Osteoblast (primary cell): Measurements from ENCODE around the gene EFS. TPM values are rescaled to one million over a fixed set of nuclear protein-coding genes. Genes with fewer than 3 reads are reported as not detected.
A peak's percentile ranks its signal among the peaks of the same experiment; 100 is the strongest.

Experiments
- DNase-seq: peaks from one replicate; pipeline ENCODE4 v3.0.0; 2011; ENCODE audit warnings: low spot score, mixed read lengths; ENCODE audit not compliant: insufficient read length; ENCODE audit errors: missing footprints
- H2AFZ ChIP-seq: 2 replicates; pipeline ENCODE4 v1.6.0; 2011; ENCODE audit warnings: mild to moderate bottlenecking, low read length
- H3K27ac ChIP-seq: 2 replicates; pipeline ENCODE4 v1.5.1; 2011; ENCODE audit warnings: mild to moderate bottlenecking, low read depth, low read length, moderate library complexity
- H3K27me3 ChIP-seq: 2 replicates; pipeline ENCODE4 v1.6.0; 2012; ENCODE audit warnings: mild to moderate bottlenecking, control low read depth, inconsistent platforms, low read length, moderate library complexity; ENCODE audit not compliant: insufficient read depth
- H3K36me3 ChIP-seq: 2 replicates; pipeline ENCODE4 v1.5.1; 2011; ENCODE audit warnings: mild to moderate bottlenecking, low read length, control low read depth, moderate library complexity; ENCODE audit not compliant: insufficient read depth
- H3K4me1 ChIP-seq: 2 replicates; pipeline ENCODE4 v1.5.1; 2011; ENCODE audit warnings: mild to moderate bottlenecking, low read length, control low read depth, moderate library complexity; ENCODE audit not compliant: insufficient read depth
- H3K4me2 ChIP-seq: 2 replicates; pipeline ENCODE4 v1.6.0; 2011; ENCODE audit warnings: mild to moderate bottlenecking, low read length; ENCODE audit not compliant: insufficient read depth
- H3K4me3 ChIP-seq: fragments of 200-600 bp; sonication (generic); 3 replicates; pipeline ENCODE4 v1.5.1; 2012; ENCODE audit warnings: mild to moderate bottlenecking, low read length, inconsistent platforms; ENCODE audit not compliant: insufficient read depth
- H3K79me2 ChIP-seq: 2 replicates; pipeline ENCODE4 v1.6.0; 2012; ENCODE audit warnings: mild to moderate bottlenecking, low read length, control low read depth, inconsistent platforms; ENCODE audit not compliant: insufficient read depth
- H3K9me3 ChIP-seq: 2 replicates; pipeline ENCODE4 v1.5.1; 2011; ENCODE audit warnings: low read depth, low read length, control low read depth
- H4K20me1 ChIP-seq: 2 replicates; pipeline ENCODE4 v1.6.0; 2012; ENCODE audit warnings: mild to moderate bottlenecking, low read length, control low read depth; ENCODE audit not compliant: insufficient read depth
- small RNA-seq: library from RNA; depleted of rRNA; stranded (forward); fragments of <200 nt; gene quantifications from one replicate; pipeline ENCODE3, GENCODE V24; 2012
- total RNA-seq: library from RNA; depleted of rRNA; stranded (reverse); fragments of >200 nt; gene quantifications from 2 replicates; pipeline ENCODE4 v1.2.3, GENCODE V29; 2012
- TF ChIP-seq, protein P1 (sequence below): IDR thresholded peaks from 2 replicates; pipeline ENCODE4 v1.5.1; 2011; ENCODE audit warnings: mild to moderate bottlenecking, low read depth, low read length, moderate library complexity; ENCODE audit errors: extremely low read depth

The EFS gene
- total RNA-seq, 1 donor = 9.8 TPM

GRCh38 chr14:23307146-23307530, 57.8 kb downstream of the EFS start:
- Histone ChIP-seq H3K4me3 (peak overlapping the region; percentile 81), H2AFZ (peak overlapping the region; percentile 95), H3K9me3 (no peaks in the 10 kb centered on the region), H4K20me1 (peaks cover 38% of the 10 kb centered on the region), H3K4me1 (peaks cover 44% of the 10 kb centered on the region), H3K79me2 (peaks cover 54% of the 10 kb centered on the region), H3K27me3 (no peaks in the 10 kb centered on the region), H3K36me3 (peaks cover 32% of the 10 kb centered on the region), H3K4me2 (peak overlapping the region; percentile 82), H3K27ac (peak overlapping the region; percentile 89)
- DNase-seq = peak; percentile 83
- TF ChIP-seq, protein P1, sequence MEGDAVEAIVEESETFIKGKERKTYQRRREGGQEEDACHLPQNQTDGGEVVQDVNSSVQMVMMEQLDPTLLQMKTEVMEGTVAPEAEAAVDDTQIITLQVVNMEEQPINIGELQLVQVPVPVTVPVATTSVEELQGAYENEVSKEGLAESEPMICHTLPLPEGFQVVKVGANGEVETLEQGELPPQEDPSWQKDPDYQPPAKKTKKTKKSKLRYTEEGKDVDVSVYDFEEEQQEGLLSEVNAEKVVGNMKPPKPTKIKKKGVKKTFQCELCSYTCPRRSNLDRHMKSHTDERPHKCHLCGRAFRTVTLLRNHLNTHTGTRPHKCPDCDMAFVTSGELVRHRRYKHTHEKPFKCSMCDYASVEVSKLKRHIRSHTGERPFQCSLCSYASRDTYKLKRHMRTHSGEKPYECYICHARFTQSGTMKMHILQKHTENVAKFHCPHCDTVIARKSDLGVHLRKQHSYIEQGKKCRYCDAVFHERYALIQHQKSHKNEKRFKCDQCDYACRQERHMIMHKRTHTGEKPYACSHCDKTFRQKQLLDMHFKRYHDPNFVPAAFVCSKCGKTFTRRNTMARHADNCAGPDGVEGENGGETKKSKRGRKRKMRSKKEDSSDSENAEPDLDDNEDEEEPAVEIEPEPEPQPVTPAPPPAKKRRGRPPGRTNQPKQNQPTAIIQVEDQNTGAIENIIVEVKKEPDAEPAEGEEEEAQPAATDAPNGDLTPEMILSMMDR = no peak

DNA sequence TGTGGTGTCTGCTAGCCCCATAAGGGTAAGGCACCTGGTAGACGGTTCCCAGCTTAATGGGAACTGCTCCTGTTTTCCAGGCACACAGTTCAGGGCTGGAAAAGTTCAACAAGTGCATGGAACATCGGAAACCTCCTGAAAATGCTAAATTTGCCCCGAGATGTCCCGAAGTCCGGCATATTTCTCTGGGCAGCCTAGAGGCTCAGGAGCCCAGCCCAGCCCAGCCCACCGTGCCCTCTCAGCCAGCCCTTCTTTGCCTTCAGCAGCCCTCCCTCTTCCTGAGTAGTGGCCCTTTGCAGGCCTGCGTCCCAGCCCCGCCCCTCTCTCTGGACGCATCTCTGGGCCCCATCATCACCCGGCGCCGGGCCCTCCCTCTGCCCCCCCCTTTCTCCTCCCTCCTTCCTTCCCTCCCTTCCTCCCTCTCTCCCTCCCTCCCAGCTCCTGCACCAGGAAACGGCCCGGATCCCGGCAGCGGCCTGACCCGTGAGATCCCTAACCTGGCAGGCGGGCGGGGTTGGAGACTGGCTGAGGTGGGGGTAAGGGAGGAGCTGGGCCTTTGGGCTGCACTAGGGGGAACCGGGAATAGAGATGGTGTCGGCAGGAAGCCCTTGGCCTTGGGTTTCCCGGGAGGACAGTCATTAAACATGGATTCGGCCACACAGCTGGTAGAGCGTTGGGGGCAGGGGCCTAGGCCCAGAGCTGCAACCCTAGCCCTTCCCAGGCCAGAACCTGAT, 58.4 kb downstream of the EFS start, which contains the start of gene BCL2L2:
TSS of gene BCL2L2 (plus strand) at position 422 of the 734 bp plus-strand sequence. CDS start 935 bp downstream, outside the sequence.
- H3K79me2 ChIP-seq = peaks cover 49% of the 10 kb centered on the region
- TF ChIP-seq, protein P1 = no peak

More for the DNA sequence above, 58.4 kb downstream of the EFS start, which contains the start of gene BCL2L2:
- Histone ChIP-seq H3K4me1 (peaks cover 47% of the 10 kb centered on the region), H3K27ac (peak within 1 kb of the TSS; percentile 89), H4K20me1 (peaks cover 38% of the 10 kb centered on the region), H2AFZ (peak within 1 kb of the TSS; percentile 95), H3K36me3 (peaks cover 31% of the 10 kb centered on the region), H3K9me3 (no peaks in the 10 kb centered on the region), H3K4me3 (peak within 1 kb of the TSS; percentile 81), H3K27me3 (no peaks in the 10 kb centered on the region), H3K4me2 (peak within 1 kb of the TSS; percentile 82)
- DNase-seq = peak; percentile 95

Small RNA genes within 50 kb of the gene (small RNA-seq; reads per million reads assigned to genes)
- not detected for gene MIR208A

Other genes with a start within 250 kb of the EFS start
- not detected in 2 replicates for gene CEBPE, start 245.9 kb downstream of the EFS start, total RNA-seq
- gene SLC7A8, start 181.5 kb downstream of the EFS start, total RNA-seq = 4.3 and 10.9 TPM in 2 replicates
- not detected in 2 replicates for gene RNF212B, start 127.2 kb downstream of the EFS start, total RNA-seq
- 5.4 and 8.0 TPM in 2 replicates for gene HOMEZ, start 79.0 kb downstream of the EFS start, total RNA-seq
- 7.6 and 9.1 TPM in 2 replicates for gene PPP1R3E, start 62.3 kb downstream of the EFS start, total RNA-seq
- 19.5 and 21.2 TPM in 2 replicates for gene BCL2L2, start 58.3 kb downstream of the EFS start, total RNA-seq
- 42.3 and 51.9 TPM in 2 replicates for gene PABPN1, start 43.7 kb downstream of the EFS start, total RNA-seq
- 18.1 and 19.7 TPM in 2 replicates for gene SLC22A17, start 12.3 kb downstream of the EFS start, total RNA-seq
- not detected in 2 replicates for gene IL25, start 7.6 kb upstream of the EFS start, total RNA-seq
- not detected in 2 replicates for gene CMTM5, start 11.9 kb upstream of the EFS start, total RNA-seq
- under 0.01 TPM in 1 of 2 replicates, not detected in the other for gene MYH6, start 43.1 kb upstream of the EFS start, total RNA-seq
- gene MYH7, start 70.5 kb upstream of the EFS start, total RNA-seq = not detected in 2 replicates
- gene NGDN, start 104.5 kb upstream of the EFS start, total RNA-seq = 37.4 and 49.6 TPM in 2 replicates
- 0.59 and 0.72 TPM in 2 replicates for gene ZFHX2, start 186.6 kb upstream of the EFS start, total RNA-seq
- 27.4 and 27.5 TPM in 2 replicates for gene THTPA, start 191.1 kb upstream of the EFS start, total RNA-seq
- 7.7 and 10.9 TPM in 2 replicates for gene AP1G2, start 202.6 kb upstream of the EFS start, total RNA-seq
- not detected in 2 replicates for gene JPH4, start 213.6 kb upstream of the EFS start, total RNA-seq